Measurements from ENCODE around the gene PPP2R5C.

Gene PPP2R5C

GRCh38 chr14:101887219-101887618, 125.7 kb downstream of the PPP2R5C start:
- Histone ChIP-seq H3K36me3 (ENCODE audit: control insufficient read depth, insufficient read depth, low read length) (peaks cover 31% of the 10 kb centered on the region), H3K27me3 (replicated peaks; ENCODE audit: control insufficient read depth, insufficient read depth, low read length) (no peaks in the 10 kb centered on the region), H3K4me3 (replicated peaks; ENCODE audit: low read depth, low read length) (no peak overlapping the region)
- TF ChIP-seq CTCF (IDR thresholded peaks at IDR 0.05; ENCODE audit: insufficient read depth, low read length, poor library complexity, severe bottlenecking), result no peak
- no peak for DNase-seq (ENCODE audit: extremely low read depth, insufficient read length)

- H3K27me3 ChIP-seq (replicated peaks; ENCODE audit: control insufficient read depth, insufficient read depth, low read length), result no peaks in the 10 kb centered on the region
- no peak for DNase-seq (ENCODE audit: extremely low read depth, insufficient read length)
- peaks cover 28% of the 10 kb centered on the region for H3K36me3 ChIP-seq (ENCODE audit: control insufficient read depth, insufficient read depth, low read length)
- TF ChIP-seq CTCF (IDR thresholded peaks at IDR 0.05; ENCODE audit: insufficient read depth, low read length, poor library complexity, severe bottlenecking), result no peak
- H3K4me3 ChIP-seq (replicated peaks; ENCODE audit: low read depth, low read length), result no peak overlapping the region
These were observed 126.7 kb downstream of the PPP2R5C start for GRCh38 chr14:101888182-101888581.

GRCh38 chr14:101889366-101889765, 127.9 kb downstream of the PPP2R5C start:
- no peak for TF ChIP-seq CTCF (IDR thresholded peaks at IDR 0.05; ENCODE audit: insufficient read depth, low read length, poor library complexity, severe bottlenecking)
- no peaks in the 10 kb centered on the region for H3K27me3 ChIP-seq (replicated peaks; ENCODE audit: control insufficient read depth, insufficient read depth, low read length)
- peaks cover 20% of the 10 kb centered on the region for H3K36me3 ChIP-seq (ENCODE audit: control insufficient read depth, insufficient read depth, low read length)
- no peak for DNase-seq (ENCODE audit: extremely low read depth, insufficient read length)
- H3K4me3 ChIP-seq (replicated peaks; ENCODE audit: low read depth, low read length), result no peak overlapping the region

- Histone ChIP-seq H3K36me3 (ENCODE audit: control insufficient read depth, insufficient read depth, low read length) (peaks cover 15% of the 10 kb centered on the region), H3K27me3 (replicated peaks; ENCODE audit: control insufficient read depth, insufficient read depth, low read length) (no peaks in the 10 kb centered on the region), H3K4me3 (replicated peaks; ENCODE audit: low read depth, low read length) (no peak overlapping the region)
- no peak for TF ChIP-seq CTCF (IDR thresholded peaks at IDR 0.05; ENCODE audit: insufficient read depth, low read length, poor library complexity, severe bottlenecking)
- DNase-seq (ENCODE audit: extremely low read depth, insufficient read length), result no peak
These were observed 128.4 kb downstream of the PPP2R5C start for GRCh38 chr14:101889898-101890297.

- Histone ChIP-seq H3K27me3 (replicated peaks; ENCODE audit: control insufficient read depth, insufficient read depth, low read length) (no peaks in the 10 kb centered on the region), H3K36me3 (ENCODE audit: control insufficient read depth, insufficient read depth, low read length) (peaks cover 10% of the 10 kb centered on the region), H3K4me3 (replicated peaks; ENCODE audit: low read depth, low read length) (no peak overlapping the region)
- no peak for DNase-seq (ENCODE audit: extremely low read depth, insufficient read length)
- TF ChIP-seq CTCF (IDR thresholded peaks at IDR 0.05; ENCODE audit: insufficient read depth, low read length, poor library complexity, severe bottlenecking), result no peak
These were observed 130.0 kb downstream of the PPP2R5C start for GRCh38 chr14:101891471-101891870.

- Histone ChIP-seq H3K36me3 (ENCODE audit: control insufficient read depth, insufficient read depth, low read length) (peaks cover 8% of the 10 kb centered on the region), H3K4me3 (replicated peaks; ENCODE audit: low read depth, low read length) (no peak overlapping the region), H3K27me3 (replicated peaks; ENCODE audit: control insufficient read depth, insufficient read depth, low read length) (no peaks in the 10 kb centered on the region)
- TF ChIP-seq CTCF (IDR thresholded peaks at IDR 0.05; ENCODE audit: insufficient read depth, low read length, poor library complexity, severe bottlenecking), result no peak
- no peak for DNase-seq (ENCODE audit: extremely low read depth, insufficient read length)
These were observed 132.2 kb downstream of the PPP2R5C start for GRCh38 chr14:101893759-101894158.
